Prostate gland (tissue), 2 donors: Measurements from ENCODE around the gene GTF2IRD1. TPM values are rescaled to one million over a fixed set of nuclear protein-coding genes. Genes with fewer than 3 reads are reported as not detected.
"Not testable (repeated sequence)": the region's sequence is repeated elsewhere in the genome, so short reads cannot be mapped to it uniquely, and the experiment has no call there.

Experiments used
- DNase-seq: peaks from one replicate; pipeline ENCODE4 v3.0.0-alpha.2; 2019; ENCODE audit warnings: low spot score
- H3K27ac ChIP-seq, 2 donors: fragments of 200-600 bp; sonication (generic); 2 replicates each; pipeline ENCODE4 v1.5.1; 2017 to 2019
- H3K27me3 ChIP-seq: fragments of 200-600 bp; sonication (generic); replicated peaks from 2 replicates; pipeline ENCODE4 v1.5.1; 2019; ENCODE audit not compliant: insufficient read depth
- H3K36me3 ChIP-seq, 2 donors: fragments of 200-600 bp; sonication (generic); 1 replicate in 1 of 2; 2 replicates in 1 of 2; pipeline versions ENCODE4 v1.5.1 to v1.8.1; 2017 to 2019
- H3K4me1 ChIP-seq: fragments of 200-600 bp; sonication (generic); replicated peaks from 2 replicates; pipeline ENCODE4 v1.5.1; 2019
- H3K4me3 ChIP-seq, 2 donors: fragments of 200-600 bp; sonication (generic); 2 replicates each; pipeline ENCODE4 v1.5.1; 2017 to 2019
- H3K9me3 ChIP-seq: fragments of 200-600 bp; sonication (generic); 2 replicates; pipeline ENCODE4 v1.5.1; 2017
- POLR2A ChIP-seq: fragments of 450-650 bp; IDR thresholded peaks from one replicate; pipeline ENCODE4 v1.6.1; 2016; ENCODE audit warnings: antibody characterized with exemption, mild to moderate bottlenecking
- POLR2AphosphoS5 ChIP-seq: sonication (generic); formaldehyde crosslinking; IDR thresholded peaks from one replicate; pipeline ENCODE4 v1.6.1; 2017; ENCODE audit warnings: antibody characterized with exemption
- WGBS: methylation state at CpG from one replicate; pipeline ENCODE4 v1.1.5; 2018; 5-methylcytosine and 5-hydroxymethylcytosine counted together
- intact Hi-C: fragments of 100-400 bp; cut with DNase I; formaldehyde crosslinking; loops from one replicate; pipeline ENCODE4 v1.14.2; 2022
- total RNA-seq, 2 donors: library from RNA; depleted of rRNA; stranded (reverse); fragments of >200 nt; gene quantifications; one replicate each; pipeline ENCODE4 v1.1.0, GENCODE V29; 2016
- TF ChIP-seq, protein P1 (sequence below), 4 experiments: fragments of 200-600 bp in 2 of 4; fragments of 450-650 bp in 2 of 4; sonication (generic) in 2 of 4; IDR thresholded peaks; 1 replicate in 3 of 4; 2 replicates in 1 of 4; pipeline ENCODE4 v1.5.1; 2016 to 2019; ENCODE audit warnings: antibody characterized with exemption in 4 of 4, mild to moderate bottlenecking in 2 of 4, moderate library complexity in 2 of 4

Gene GTF2IRD1
- total RNA-seq, 2 donors from 2014 or later: 24.0 to 36.6 TPM

DNA sequence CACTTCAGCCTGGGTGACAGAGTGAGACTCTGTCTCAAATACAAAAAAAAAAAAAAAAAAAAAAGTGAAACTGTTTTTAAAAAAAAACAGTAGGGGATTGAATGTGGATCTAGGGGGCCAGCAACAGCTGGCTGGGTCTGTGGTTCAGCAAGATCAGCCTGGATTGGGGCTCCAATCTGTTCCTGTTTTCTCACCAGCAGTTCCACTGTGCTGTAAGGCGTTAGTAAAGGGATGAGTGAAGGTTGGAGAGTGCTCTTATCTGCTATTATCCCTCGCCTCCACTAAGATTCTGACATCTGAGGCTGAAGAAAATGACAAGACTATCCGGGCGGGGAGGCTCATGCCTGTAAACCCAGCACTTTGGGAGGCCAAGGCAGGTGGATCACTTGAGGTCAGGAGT, 41.6 kb upstream of the GTF2IRD1 start:
- no peak for DNase-seq

DNA sequence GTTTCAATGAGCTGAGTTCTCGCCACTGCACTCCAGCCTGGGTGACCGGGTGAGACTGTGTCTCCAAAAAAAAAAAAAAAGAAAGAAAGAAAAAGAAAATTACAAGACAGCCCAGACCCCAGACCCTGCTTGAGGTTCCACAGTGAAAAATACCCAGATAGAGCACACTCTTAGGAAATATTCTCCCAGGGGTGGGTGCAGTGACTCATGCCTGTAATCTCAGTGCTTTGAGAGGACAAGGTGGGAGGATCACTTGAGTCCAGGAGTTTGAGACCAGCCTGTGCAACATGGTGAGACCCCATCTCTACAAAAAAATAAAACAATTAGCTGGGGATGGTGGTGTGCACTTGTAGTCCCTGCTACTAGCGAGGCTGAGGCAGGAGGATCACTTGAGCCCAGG, 41.1 kb upstream of the GTF2IRD1 start:
- DNase-seq: no peak
- WGBS: 69% methylated on average over 3 of the region's 3 CpGs
- no peaks in the 10 kb centered on the region for H3K36me3 ChIP-seq
- no peak overlapping the region for H3K4me3 ChIP-seq
- intact Hi-C loops: no loop called here
- TF ChIP-seq, protein P1, sequence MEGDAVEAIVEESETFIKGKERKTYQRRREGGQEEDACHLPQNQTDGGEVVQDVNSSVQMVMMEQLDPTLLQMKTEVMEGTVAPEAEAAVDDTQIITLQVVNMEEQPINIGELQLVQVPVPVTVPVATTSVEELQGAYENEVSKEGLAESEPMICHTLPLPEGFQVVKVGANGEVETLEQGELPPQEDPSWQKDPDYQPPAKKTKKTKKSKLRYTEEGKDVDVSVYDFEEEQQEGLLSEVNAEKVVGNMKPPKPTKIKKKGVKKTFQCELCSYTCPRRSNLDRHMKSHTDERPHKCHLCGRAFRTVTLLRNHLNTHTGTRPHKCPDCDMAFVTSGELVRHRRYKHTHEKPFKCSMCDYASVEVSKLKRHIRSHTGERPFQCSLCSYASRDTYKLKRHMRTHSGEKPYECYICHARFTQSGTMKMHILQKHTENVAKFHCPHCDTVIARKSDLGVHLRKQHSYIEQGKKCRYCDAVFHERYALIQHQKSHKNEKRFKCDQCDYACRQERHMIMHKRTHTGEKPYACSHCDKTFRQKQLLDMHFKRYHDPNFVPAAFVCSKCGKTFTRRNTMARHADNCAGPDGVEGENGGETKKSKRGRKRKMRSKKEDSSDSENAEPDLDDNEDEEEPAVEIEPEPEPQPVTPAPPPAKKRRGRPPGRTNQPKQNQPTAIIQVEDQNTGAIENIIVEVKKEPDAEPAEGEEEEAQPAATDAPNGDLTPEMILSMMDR (IDR thresholded peaks at IDR 0.05): no peak
- TF ChIP-seq POLR2A (no peak), POLR2AphosphoS5 (no peak)
- H3K27me3 ChIP-seq: no peaks in the 10 kb centered on the region
- H3K4me1 ChIP-seq: no peaks in the 10 kb centered on the region
- H3K27ac ChIP-seq: no peak overlapping the region
- H3K9me3 ChIP-seq: no peaks in the 10 kb centered on the region

More for the DNA sequence above, 41.6 kb upstream of the GTF2IRD1 start:
- intact Hi-C loops: no loop called here
- Histone ChIP-seq H3K9me3 (no peaks in the 10 kb centered on the region), H3K4me1 (no peaks in the 10 kb centered on the region), H3K27me3 (no peaks in the 10 kb centered on the region), H3K4me3 (no peak overlapping the region), H3K36me3 (no peaks in the 10 kb centered on the region), H3K27ac (no peak overlapping the region)
- TF ChIP-seq, protein P1 (IDR thresholded peaks at IDR 0.05): no peak
- no peak for TF ChIP-seq POLR2AphosphoS5
- no peak for TF ChIP-seq POLR2A
- 27% methylated on average over 4 of the region's 4 CpGs for WGBS

DNA sequence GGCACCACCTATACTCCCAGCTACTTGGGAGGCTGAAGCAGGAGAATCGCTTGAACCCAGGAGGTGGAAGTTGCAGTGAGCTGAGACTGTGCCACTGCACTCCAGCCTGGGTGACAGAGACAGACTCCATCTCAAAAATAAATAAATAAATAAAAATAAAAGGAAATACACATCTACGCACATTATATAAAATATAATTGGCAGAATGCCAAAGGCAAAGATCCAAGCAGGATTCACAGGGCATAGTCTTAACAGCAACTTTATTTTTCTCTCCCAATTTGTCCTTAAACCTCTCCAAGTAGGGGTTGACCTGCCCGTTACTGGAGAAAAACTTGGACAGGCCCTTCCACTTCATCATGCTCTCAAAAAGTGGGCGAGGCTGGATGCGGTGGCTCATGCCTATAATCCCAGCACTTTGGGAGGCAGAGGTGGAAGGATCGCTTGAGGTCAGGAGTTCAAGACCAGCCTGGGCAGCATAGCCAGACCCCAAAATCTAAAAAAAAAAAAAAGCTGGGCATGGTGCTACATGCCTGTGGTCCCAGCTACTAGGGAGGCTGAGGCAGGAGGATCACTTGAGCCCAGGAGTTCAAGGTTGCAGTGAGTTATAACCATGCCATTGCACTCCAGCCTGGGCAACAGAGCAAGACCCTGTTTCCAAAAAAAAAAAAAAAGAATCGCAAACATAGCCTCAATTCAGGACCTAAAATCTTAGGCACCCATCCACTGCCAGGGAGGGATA, 38.9 kb upstream of the GTF2IRD1 start:
- not testable (repeated sequence) for H3K4me1 ChIP-seq, DNase-seq, H3K27ac ChIP-seq, H3K27me3 ChIP-seq, H3K9me3 ChIP-seq, H3K36me3 ChIP-seq, H3K4me3 ChIP-seq
- intact Hi-C loops: loop anchor here (5.0 kb wide), 1 partner anchor 148 kb away; no protein-coding TSS in a partner anchor
- WGBS: no CpG with 5 or more reads among the region's 7 CpGs

DNA sequence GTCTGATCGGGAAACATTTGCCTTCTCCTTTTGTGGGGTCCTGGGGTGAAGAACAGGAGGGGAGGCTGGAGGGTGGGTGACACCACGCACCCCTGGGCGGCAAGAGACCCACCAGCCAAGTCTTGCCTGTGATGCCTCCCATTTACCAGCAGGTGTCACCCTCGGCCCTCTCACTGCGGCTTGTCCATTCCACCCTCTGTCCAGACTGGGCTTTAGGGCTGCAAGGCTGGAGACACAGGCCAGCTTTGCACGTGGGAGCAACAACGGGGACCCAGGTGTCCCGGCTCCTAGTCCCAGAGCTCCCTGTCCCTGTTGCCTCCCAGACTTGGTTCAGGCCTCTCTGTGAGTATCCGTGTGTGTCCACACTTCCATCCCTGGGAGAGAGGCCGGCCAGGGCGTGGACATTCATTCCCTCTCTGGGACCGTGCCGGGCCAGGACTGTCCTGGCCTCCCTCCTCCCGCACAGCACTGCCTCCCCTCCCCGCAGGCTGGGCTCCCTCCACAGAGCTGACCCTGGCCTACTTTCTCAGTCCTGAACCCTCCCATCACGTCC, 36.2 kb upstream of the GTF2IRD1 start:
- H3K4me1 ChIP-seq: no peaks in the 10 kb centered on the region
- intact Hi-C loops: loop anchor here (5.0 kb wide), 1 partner anchor 145 kb away; no protein-coding TSS in a partner anchor

DNA sequence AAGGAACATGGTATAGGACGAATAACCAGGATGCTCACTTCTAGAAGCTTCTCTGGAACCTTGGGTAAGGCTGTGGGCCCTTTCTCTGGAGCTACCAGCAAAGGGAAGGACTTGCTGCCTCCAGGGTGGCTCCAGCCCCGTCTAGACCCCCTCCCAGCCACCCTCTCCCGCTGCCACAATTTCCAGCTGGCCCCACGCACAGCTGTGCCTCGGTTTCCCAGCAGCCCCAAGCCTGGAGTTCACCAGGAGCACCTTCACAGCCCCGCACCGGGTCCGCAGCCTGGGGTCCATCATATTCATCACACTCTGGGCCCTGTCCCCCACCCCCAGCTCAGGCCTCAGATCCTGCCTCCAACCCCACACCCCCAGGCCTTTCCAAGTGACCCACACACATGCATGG, 35.6 kb upstream of the GTF2IRD1 start:
- H3K4me1 ChIP-seq: no peaks in the 10 kb centered on the region
- TF ChIP-seq POLR2A (no peak), POLR2AphosphoS5 (no peak)
- TF ChIP-seq, protein P1 (IDR thresholded peaks at IDR 0.05): no peak
- no peak overlapping the region for H3K4me3 ChIP-seq
- no peak for DNase-seq
- H3K27ac ChIP-seq: no peak overlapping the region
- H3K36me3 ChIP-seq: no peaks in the 10 kb centered on the region
- intact Hi-C loops: loop anchor here (5.0 kb wide), 1 partner anchor 144 kb away; no protein-coding TSS in a partner anchor
- H3K27me3 ChIP-seq: no peaks in the 10 kb centered on the region
- 77% methylated on average over 8 of the region's 8 CpGs for WGBS
- no peaks in the 10 kb centered on the region for H3K9me3 ChIP-seq

More for the DNA sequence above, 36.2 kb upstream of the GTF2IRD1 start:
- Histone ChIP-seq H3K9me3 (no peaks in the 10 kb centered on the region), H3K27me3 (no peaks in the 10 kb centered on the region), H3K4me3 (no peak overlapping the region), H3K27ac (no peak overlapping the region), H3K36me3 (no peaks in the 10 kb centered on the region)
- no peak for TF ChIP-seq POLR2A
- TF ChIP-seq, protein P1 (IDR thresholded peaks at IDR 0.05): peak; percentile 88 to 98 (median 93)
- TF ChIP-seq POLR2AphosphoS5: peak; percentile 26
- WGBS: 26% methylated on average over 16 of the region's 16 CpGs
- DNase-seq: peak; percentile 46
